Neural crest cell (in vitro differentiated cells): ENCODE results near the gene RAB3C. TPM values are rescaled to one million over a fixed set of nuclear protein-coding genes. Genes with fewer than 3 reads are reported as not detected.
A peak's percentile ranks its signal among the peaks of the same experiment; 100 is the strongest.
"Not testable (repeated sequence)": the region's sequence is repeated elsewhere in the genome, so short reads cannot be mapped to it uniquely, and the experiment has no call there.

Experiments used
- DNase-seq: peaks from one replicate; pipeline ENCODE4 v3.0.0; 2021; ENCODE audit warnings: low read depth, mixed read lengths, low spot score
- H3K27ac Mint-ChIP-seq: one replicate; pipeline ENCODE4 v1.8.0; 2021; ENCODE audit warnings: mild to moderate bottlenecking, mixed read lengths; ENCODE audit not compliant: unreplicated experiment
- H3K27me3 Mint-ChIP-seq: 2 replicates; pipeline ENCODE4 v1.8.0; 2021; ENCODE audit warnings: low read depth, mild to moderate bottlenecking, mixed read lengths
- H3K36me3 Mint-ChIP-seq: 2 replicates; pipeline ENCODE4 v1.8.0; 2021; ENCODE audit warnings: low read depth, mild to moderate bottlenecking, mixed read lengths
- H3K4me1 Mint-ChIP-seq: 2 replicates; pipeline ENCODE4 v1.8.0; 2021; ENCODE audit warnings: mixed read lengths
- H3K4me3 Mint-ChIP-seq: one replicate; pipeline ENCODE4 v1.8.0; 2021; ENCODE audit warnings: mild to moderate bottlenecking, mixed read lengths
- H3K9me3 Mint-ChIP-seq: 2 replicates; pipeline ENCODE4 v1.8.0; 2021; ENCODE audit warnings: mixed read lengths
- CTCF ChIP-seq: fragments of 200-600 bp; sonication (generic); conservative IDR thresholded peaks from 2 replicates; pipeline ENCODE4 v1.5.0; 2021; ENCODE audit warnings: antibody characterized with exemption, mild to moderate bottlenecking
- long read RNA-seq: library from polyadenylated mRNA; unstranded; transcript quantifications from one replicate; pipeline ENCODE4 v2.0.0, GENCODE V29; 2020
- total RNA-seq: library from RNA; stranded (reverse); gene quantifications from 2 replicates; pipeline ENCODE4 v1.2.1, GENCODE V29; 2021

The RAB3C gene
- 13.6 and 21.7 TPM in 2 replicates for total RNA-seq
- long read RNA-seq, full-length matches to known transcripts = 5 of 17 reads
- long read RNA-seq, partial matches to known transcripts = 0 of 17 reads
- long read RNA-seq, other reads (novel, unspliced or antisense) = 12 of 17 reads

- H3K4me3 Mint-ChIP-seq = peak within 1 kb of the TSS; percentile 98
- peaks cover 50% of the 10 kb centered on the region for H3K27me3 Mint-ChIP-seq
- peak; percentile 84 for DNase-seq
- no peaks in the 10 kb centered on the region for H3K36me3 Mint-ChIP-seq
- H3K27ac Mint-ChIP-seq = peak within 1 kb of the TSS; percentile 51
- no peak for TF ChIP-seq CTCF
- no peaks in the 10 kb centered on the region for H3K9me3 Mint-ChIP-seq
- H3K4me1 Mint-ChIP-seq = peaks cover 25% of the 10 kb centered on the region
Measured at GRCh38 chr5:58582803-58583491, at the start of gene RAB3C. Gene RAB3C (plus strand): TSS chr5:58583075. CDS start chr5:58583209, 134 bp downstream.

GRCh38 chr5:58541935-58542334, 40.9 kb upstream of the RAB3C start:
- not testable (repeated sequence) for DNase-seq, H3K9me3 Mint-ChIP-seq, H3K27me3 Mint-ChIP-seq, H3K36me3 Mint-ChIP-seq, H3K27ac Mint-ChIP-seq, H3K4me3 Mint-ChIP-seq
- H3K4me1 Mint-ChIP-seq = peaks cover 26% of the 10 kb centered on the region

GRCh38 chr5:58542709-58543108, 40.2 kb upstream of the RAB3C start:
- no peak for TF ChIP-seq CTCF
- Mint-ChIP-seq H3K4me3 (no peak overlapping the region), H3K27ac (no peak overlapping the region), H3K36me3 (peaks cover 8% of the 10 kb centered on the region), H3K27me3 (no peaks in the 10 kb centered on the region), H3K9me3 (peaks cover 5% of the 10 kb centered on the region), H3K4me1 (peaks cover 26% of the 10 kb centered on the region)
- no peak for DNase-seq

GRCh38 chr5:58543723-58544122, 39.2 kb upstream of the RAB3C start:
- peaks cover 26% of the 10 kb centered on the region for H3K4me1 Mint-ChIP-seq
- no peak for TF ChIP-seq CTCF
- no peak overlapping the region for H3K27ac Mint-ChIP-seq
- H3K36me3 Mint-ChIP-seq = peaks cover 7% of the 10 kb centered on the region
- no peak overlapping the region for H3K4me3 Mint-ChIP-seq
- no peaks in the 10 kb centered on the region for H3K27me3 Mint-ChIP-seq
- no peak for DNase-seq
- H3K9me3 Mint-ChIP-seq = peaks cover 4% of the 10 kb centered on the region

- no peaks in the 10 kb centered on the region for H3K27me3 Mint-ChIP-seq
- H3K36me3 Mint-ChIP-seq = peaks cover 2% of the 10 kb centered on the region
- DNase-seq = no peak
- no peak for TF ChIP-seq CTCF
- peaks cover 2% of the 10 kb centered on the region for H3K9me3 Mint-ChIP-seq
- no peak overlapping the region for H3K27ac Mint-ChIP-seq
- no peak overlapping the region for H3K4me3 Mint-ChIP-seq
- peaks cover 26% of the 10 kb centered on the region for H3K4me1 Mint-ChIP-seq
Measured at GRCh38 chr5:58544195-58544594, 38.7 kb upstream of the RAB3C start.

- Mint-ChIP-seq H3K27me3 (no peaks in the 10 kb centered on the region), H3K27ac (no peak overlapping the region), H3K4me3 (no peak overlapping the region), H3K9me3 (no peaks in the 10 kb centered on the region), H3K4me1 (peaks cover 26% of the 10 kb centered on the region), H3K36me3 (peaks cover 2% of the 10 kb centered on the region)
- DNase-seq = no peak
- no peak for TF ChIP-seq CTCF
Measured at GRCh38 chr5:58544926-58545325, 37.9 kb upstream of the RAB3C start.
